ENCODE data around the gene ADM2.

ADM2 gene

DNA sequence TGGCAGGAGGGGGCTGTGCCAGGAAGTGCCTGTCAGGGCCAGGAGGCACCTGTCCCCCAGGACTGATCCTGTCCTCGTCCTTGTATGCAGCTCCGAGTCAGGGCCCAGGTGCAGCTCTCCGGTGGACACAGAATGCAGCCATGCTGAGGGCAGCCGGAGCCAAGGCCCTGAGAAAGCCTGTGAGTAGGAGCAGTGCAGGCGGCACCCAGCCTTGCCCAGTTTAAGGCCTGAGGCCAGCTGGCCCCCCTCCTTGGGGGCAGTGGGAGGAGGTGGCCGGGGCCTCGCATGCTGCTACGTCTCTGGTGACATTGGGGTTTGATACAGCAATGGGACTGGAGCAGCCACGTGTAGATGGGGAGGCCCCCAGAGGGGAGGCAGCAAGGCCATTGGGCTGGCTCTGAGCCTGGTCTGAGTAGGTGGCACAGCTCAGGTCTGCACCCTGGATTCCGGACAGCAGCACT lies 41.4 kb upstream of the ADM2 start:
- Histone ChIP-seq H3K4me1 (ENCODE audit: control insufficient read depth, low read length) (no peaks in the 10 kb centered on the region), H3F3A (ENCODE audit: control insufficient read depth, insufficient read depth) (peaks cover 11% of the 10 kb centered on the region), H3K9me3 (ENCODE audit: control insufficient read depth, insufficient read depth, low read length) (no peaks in the 10 kb centered on the region), H3K27ac (ENCODE audit: low read depth, low read length) (no peak overlapping the region), H3K4me2 (ENCODE audit: low read length) (no peak overlapping the region), H3K9me2 (replicated peaks; ENCODE audit: control insufficient read depth, low read length) (no peaks in the 10 kb centered on the region), H3K36me3 (ENCODE audit: control insufficient read depth, low read length) (peaks cover 72% of the 10 kb centered on the region), H3K27me3 (ENCODE audit: control insufficient read depth, low read length) (no peaks in the 10 kb centered on the region), H4K20me1 (ENCODE audit: control insufficient read depth, insufficient read depth, low read depth, low read length) (no peaks in the 10 kb centered on the region; the same call in 1 of the 2 replicates), H3K4me3 (ENCODE audit: low read length) (no peak overlapping the region), H3K79me2 (ENCODE audit: control insufficient read depth, low read length) (no peaks in the 10 kb centered on the region)
- TF ChIP-seq EZH2phosphoT487 (IDR thresholded peaks at IDR 0.05; ENCODE audit: borderline replicate concordance, low read length) = no peak
- TF ChIP-seq, protein P1, sequence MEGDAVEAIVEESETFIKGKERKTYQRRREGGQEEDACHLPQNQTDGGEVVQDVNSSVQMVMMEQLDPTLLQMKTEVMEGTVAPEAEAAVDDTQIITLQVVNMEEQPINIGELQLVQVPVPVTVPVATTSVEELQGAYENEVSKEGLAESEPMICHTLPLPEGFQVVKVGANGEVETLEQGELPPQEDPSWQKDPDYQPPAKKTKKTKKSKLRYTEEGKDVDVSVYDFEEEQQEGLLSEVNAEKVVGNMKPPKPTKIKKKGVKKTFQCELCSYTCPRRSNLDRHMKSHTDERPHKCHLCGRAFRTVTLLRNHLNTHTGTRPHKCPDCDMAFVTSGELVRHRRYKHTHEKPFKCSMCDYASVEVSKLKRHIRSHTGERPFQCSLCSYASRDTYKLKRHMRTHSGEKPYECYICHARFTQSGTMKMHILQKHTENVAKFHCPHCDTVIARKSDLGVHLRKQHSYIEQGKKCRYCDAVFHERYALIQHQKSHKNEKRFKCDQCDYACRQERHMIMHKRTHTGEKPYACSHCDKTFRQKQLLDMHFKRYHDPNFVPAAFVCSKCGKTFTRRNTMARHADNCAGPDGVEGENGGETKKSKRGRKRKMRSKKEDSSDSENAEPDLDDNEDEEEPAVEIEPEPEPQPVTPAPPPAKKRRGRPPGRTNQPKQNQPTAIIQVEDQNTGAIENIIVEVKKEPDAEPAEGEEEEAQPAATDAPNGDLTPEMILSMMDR (IDR thresholded peaks at IDR 0.05; ENCODE audit: low read depth, low read length, poor library complexity, severe bottlenecking) = no peak

DNA sequence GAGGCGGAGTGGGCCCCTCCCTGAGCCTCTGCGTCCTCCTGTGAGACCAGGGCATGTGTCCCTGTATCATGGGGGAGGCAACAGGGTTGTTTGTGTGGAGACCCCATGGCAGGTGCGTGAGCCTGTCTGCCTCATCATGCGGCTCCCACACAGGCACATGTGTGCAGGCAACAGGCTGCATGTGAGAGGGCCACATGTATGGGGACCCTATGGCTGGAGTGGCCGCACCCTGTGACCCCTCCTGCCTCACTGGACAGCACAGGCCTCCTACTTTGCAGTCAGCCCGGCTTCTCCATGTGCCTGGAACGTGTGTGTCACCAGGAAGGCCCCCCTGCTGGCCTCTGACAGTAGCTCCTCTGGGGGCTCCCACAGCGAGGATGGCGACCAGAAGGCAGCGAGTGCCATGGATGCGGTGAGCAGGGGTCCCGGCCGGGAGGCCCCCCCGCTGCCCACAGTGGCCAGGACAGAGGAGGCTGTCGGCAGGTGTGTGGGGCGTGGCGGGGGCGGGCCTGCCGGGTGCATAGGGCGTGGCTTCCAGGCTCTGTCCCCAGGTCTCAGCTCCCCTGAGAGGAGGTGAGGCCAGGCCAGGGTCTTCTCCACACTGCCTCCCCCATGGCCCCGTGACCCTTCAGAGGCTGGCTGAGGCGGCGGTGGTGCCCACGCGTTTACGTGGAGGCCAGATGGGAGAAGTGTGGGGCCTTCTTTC lies 40.6 kb upstream of the ADM2 start:
- TF ChIP-seq EZH2phosphoT487 (IDR thresholded peaks at IDR 0.05; ENCODE audit: borderline replicate concordance, low read length) = no peak
- TF ChIP-seq, protein P1 (IDR thresholded peaks at IDR 0.05; ENCODE audit: low read depth, low read length, poor library complexity, severe bottlenecking) = no peak
- H3K4me3 ChIP-seq (ENCODE audit: low read length) = no peak overlapping the region
- H3K4me2 ChIP-seq (ENCODE audit: low read length) = no peak overlapping the region
- no peaks in the 10 kb centered on the region for H3K9me3 ChIP-seq (ENCODE audit: control insufficient read depth, insufficient read depth, low read length)
- H4K20me1 ChIP-seq (ENCODE audit: control insufficient read depth, insufficient read depth, low read depth, low read length) = no peaks in the 10 kb centered on the region; the same call in 1 of the 2 replicates
- H3F3A ChIP-seq (ENCODE audit: control insufficient read depth, insufficient read depth) = peaks cover 18% of the 10 kb centered on the region
- H3K9me2 ChIP-seq (replicated peaks; ENCODE audit: control insufficient read depth, low read length) = no peaks in the 10 kb centered on the region
- no peaks in the 10 kb centered on the region for H3K79me2 ChIP-seq (ENCODE audit: control insufficient read depth, low read length)
- peaks cover 6% of the 10 kb centered on the region; the same call in 1 of the 2 replicates for H3K4me1 ChIP-seq (ENCODE audit: control insufficient read depth, low read length)
- no peaks in the 10 kb centered on the region for H3K27me3 ChIP-seq (ENCODE audit: control insufficient read depth, low read length)
- no peak overlapping the region for H3K27ac ChIP-seq (ENCODE audit: low read depth, low read length)
- H3K36me3 ChIP-seq (ENCODE audit: control insufficient read depth, low read length) = peaks cover 73% of the 10 kb centered on the region

DNA sequence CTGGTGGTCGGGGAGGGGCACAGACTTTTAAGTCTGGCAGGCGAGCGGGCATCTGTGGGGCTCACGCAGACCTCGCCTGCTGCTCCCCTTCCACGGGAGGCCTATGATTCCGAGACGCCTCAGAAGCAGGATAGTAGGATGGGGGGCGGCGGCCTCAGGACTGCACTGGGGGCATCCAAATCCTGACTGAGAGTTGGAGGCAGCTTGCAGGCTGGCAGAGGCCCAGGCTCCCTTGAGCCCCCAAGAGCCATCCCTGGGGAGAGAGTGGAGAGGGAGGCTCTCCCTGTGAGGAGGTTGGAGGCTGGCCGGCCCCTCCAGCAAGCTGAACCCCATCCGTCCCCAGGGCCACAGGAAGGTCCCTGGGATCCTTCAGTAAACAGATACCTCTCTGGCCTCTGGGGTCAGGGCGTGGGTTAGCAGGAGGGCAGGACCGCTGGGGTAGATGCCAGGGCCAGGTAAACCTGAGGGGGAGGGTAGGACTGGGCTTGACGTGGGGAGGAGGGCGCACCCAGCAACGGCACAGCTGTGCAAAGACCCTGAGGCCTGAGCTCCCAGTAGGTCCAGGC lies 39.8 kb upstream of the ADM2 start:
- H3K36me3 ChIP-seq (ENCODE audit: control insufficient read depth, low read length) = peaks cover 73% of the 10 kb centered on the region
- H4K20me1 ChIP-seq (ENCODE audit: control insufficient read depth, insufficient read depth, low read depth, low read length) = no peaks in the 10 kb centered on the region; the same call in 1 of the 2 replicates
- peaks cover 9% of the 10 kb centered on the region; the same call in 1 of the 2 replicates for H3K4me1 ChIP-seq (ENCODE audit: control insufficient read depth, low read length)
- H3K27ac ChIP-seq (ENCODE audit: low read depth, low read length) = no peak overlapping the region
- no peaks in the 10 kb centered on the region for H3K27me3 ChIP-seq (ENCODE audit: control insufficient read depth, low read length)
- no peaks in the 10 kb centered on the region for H3K79me2 ChIP-seq (ENCODE audit: control insufficient read depth, low read length)
- no peaks in the 10 kb centered on the region for H3K9me2 ChIP-seq (replicated peaks; ENCODE audit: control insufficient read depth, low read length)
- TF ChIP-seq EZH2phosphoT487 (IDR thresholded peaks at IDR 0.05; ENCODE audit: borderline replicate concordance, low read length) = no peak
- TF ChIP-seq, protein P1 (IDR thresholded peaks at IDR 0.05; ENCODE audit: low read depth, low read length, poor library complexity, severe bottlenecking) = no peak
- H3K4me3 ChIP-seq (ENCODE audit: low read length) = no peak overlapping the region
- no peak overlapping the region for H3K4me2 ChIP-seq (ENCODE audit: low read length)
- no peaks in the 10 kb centered on the region for H3K9me3 ChIP-seq (ENCODE audit: control insufficient read depth, insufficient read depth, low read length)
- H3F3A ChIP-seq (ENCODE audit: control insufficient read depth, insufficient read depth) = peaks cover 21% of the 10 kb centered on the region
